Chondrocyte (in vitro differentiated cells): ENCODE results near the gene ZSCAN29. TPM values are rescaled to one million over a fixed set of nuclear protein-coding genes. Genes with fewer than 3 reads are reported as not detected.

ENCODE experiments used
- DNase-seq: peaks from one replicate; pipeline ENCODE4 v3.0.0; 2021; ENCODE audit warnings: mixed read lengths, low spot score
- H3K27ac Mint-ChIP-seq: one replicate; pipeline ENCODE4 v1.8.0; 2021; ENCODE audit warnings: mild to moderate bottlenecking, moderate library complexity, mixed read lengths; ENCODE audit not compliant: unreplicated experiment
- H3K27me3 Mint-ChIP-seq: 2 replicates; pipeline ENCODE4 v1.8.0; 2021; ENCODE audit warnings: low read depth, mixed read lengths
- H3K36me3 Mint-ChIP-seq: 2 replicates; pipeline ENCODE4 v1.8.0; 2021; ENCODE audit warnings: low read depth, mixed read lengths
- H3K4me1 Mint-ChIP-seq: 2 replicates; pipeline ENCODE4 v1.8.0; 2021; ENCODE audit warnings: low read depth, mild to moderate bottlenecking, mixed read lengths
- H3K4me3 Mint-ChIP-seq: one replicate; pipeline ENCODE4 v1.8.0; 2021; ENCODE audit warnings: mild to moderate bottlenecking, moderate library complexity, mixed read lengths; ENCODE audit not compliant: unreplicated experiment
- H3K9me3 Mint-ChIP-seq: 2 replicates; pipeline ENCODE4 v1.8.0; 2021; ENCODE audit warnings: low read depth, mixed read lengths
- total RNA-seq: library from RNA; stranded (reverse); gene quantifications from 3 replicates; pipeline ENCODE4 v1.2.1, GENCODE V29; 2021
- TF ChIP-seq, protein P1 (sequence below): fragments of 200-600 bp; sonication (generic); IDR thresholded peaks from 2 replicates; pipeline ENCODE4 v1.5.0; 2021; ENCODE audit warnings: antibody characterized with exemption, mild to moderate bottlenecking, moderate library complexity

The ZSCAN29 gene
- total RNA-seq, 1 donor from 2014 or later = 22.3 TPM

GRCh38 chr15:43329217-43329959, 41.5 kb downstream of the ZSCAN29 start:
- peak overlapping the region; percentile 90 for H3K4me3 Mint-ChIP-seq
- peak overlapping the region; percentile 97 for H3K27ac Mint-ChIP-seq
- H3K36me3 Mint-ChIP-seq = peaks cover 6% of the 10 kb centered on the region
- no peak for DNase-seq
- H3K4me1 Mint-ChIP-seq = peaks cover 21% of the 10 kb centered on the region
- TF ChIP-seq, protein P1, sequence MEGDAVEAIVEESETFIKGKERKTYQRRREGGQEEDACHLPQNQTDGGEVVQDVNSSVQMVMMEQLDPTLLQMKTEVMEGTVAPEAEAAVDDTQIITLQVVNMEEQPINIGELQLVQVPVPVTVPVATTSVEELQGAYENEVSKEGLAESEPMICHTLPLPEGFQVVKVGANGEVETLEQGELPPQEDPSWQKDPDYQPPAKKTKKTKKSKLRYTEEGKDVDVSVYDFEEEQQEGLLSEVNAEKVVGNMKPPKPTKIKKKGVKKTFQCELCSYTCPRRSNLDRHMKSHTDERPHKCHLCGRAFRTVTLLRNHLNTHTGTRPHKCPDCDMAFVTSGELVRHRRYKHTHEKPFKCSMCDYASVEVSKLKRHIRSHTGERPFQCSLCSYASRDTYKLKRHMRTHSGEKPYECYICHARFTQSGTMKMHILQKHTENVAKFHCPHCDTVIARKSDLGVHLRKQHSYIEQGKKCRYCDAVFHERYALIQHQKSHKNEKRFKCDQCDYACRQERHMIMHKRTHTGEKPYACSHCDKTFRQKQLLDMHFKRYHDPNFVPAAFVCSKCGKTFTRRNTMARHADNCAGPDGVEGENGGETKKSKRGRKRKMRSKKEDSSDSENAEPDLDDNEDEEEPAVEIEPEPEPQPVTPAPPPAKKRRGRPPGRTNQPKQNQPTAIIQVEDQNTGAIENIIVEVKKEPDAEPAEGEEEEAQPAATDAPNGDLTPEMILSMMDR = no peak
- no peaks in the 10 kb centered on the region for H3K9me3 Mint-ChIP-seq
- H3K27me3 Mint-ChIP-seq = no peaks in the 10 kb centered on the region

DNA sequence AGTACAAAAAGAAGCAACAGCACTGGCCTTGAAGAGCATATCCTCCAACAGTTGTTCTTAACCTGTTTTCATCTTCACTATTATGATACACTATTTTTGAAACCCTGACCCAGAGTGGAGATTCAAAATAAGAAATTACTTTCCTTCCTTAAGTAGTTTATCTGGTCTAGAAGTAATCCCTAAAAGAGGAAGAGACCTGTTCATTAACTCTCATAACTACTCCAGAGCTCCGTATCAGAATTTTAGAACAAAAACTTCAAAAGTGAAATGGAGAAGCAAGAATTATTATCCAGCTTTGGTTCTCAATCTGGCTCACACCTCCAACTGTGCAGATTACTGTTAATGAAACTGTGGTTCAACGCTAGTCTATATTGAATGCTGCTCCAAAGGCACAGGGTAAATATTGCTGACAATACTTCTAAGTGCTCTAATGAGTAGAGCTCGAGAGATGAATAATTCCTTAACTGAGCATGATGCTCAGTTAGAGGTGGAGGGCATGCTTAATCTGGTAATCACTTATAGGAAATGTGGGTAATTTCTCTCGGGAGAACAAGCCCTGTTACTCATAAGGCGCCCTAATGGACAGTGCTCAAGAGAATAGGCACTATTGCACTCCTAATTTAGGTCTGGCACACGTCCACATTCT, 45.7 kb downstream of the ZSCAN29 start:
- no peak overlapping the region for H3K4me3 Mint-ChIP-seq
- TF ChIP-seq, protein P1 = no peak
- H3K27ac Mint-ChIP-seq = no peak overlapping the region
- H3K4me1 Mint-ChIP-seq = peaks cover 10% of the 10 kb centered on the region
- H3K36me3 Mint-ChIP-seq = peaks cover 1% of the 10 kb centered on the region
- H3K27me3 Mint-ChIP-seq = peaks cover 11% of the 10 kb centered on the region
- H3K9me3 Mint-ChIP-seq = no peaks in the 10 kb centered on the region
- DNase-seq = no peak

GRCh38 chr15:43318990-43319771, 51.7 kb downstream of the ZSCAN29 start:
- Mint-ChIP-seq H3K4me1 (no peaks in the 10 kb centered on the region), H3K27ac (no peak overlapping the region), H3K9me3 (no peaks in the 10 kb centered on the region), H3K36me3 (no peaks in the 10 kb centered on the region), H3K27me3 (peaks cover 16% of the 10 kb centered on the region), H3K4me3 (no peak overlapping the region)
- TF ChIP-seq, protein P1 = no peak
- DNase-seq = no peak

GRCh38 chr15:43317566-43318184, 53.2 kb downstream of the ZSCAN29 start:
- peaks cover under 1% of the 10 kb centered on the region for H3K36me3 Mint-ChIP-seq
- no peak overlapping the region for H3K4me3 Mint-ChIP-seq
- DNase-seq = no peak
- peaks cover 25% of the 10 kb centered on the region for H3K27me3 Mint-ChIP-seq
- H3K9me3 Mint-ChIP-seq = no peaks in the 10 kb centered on the region
- TF ChIP-seq, protein P1 = no peak
- H3K27ac Mint-ChIP-seq = no peak overlapping the region
- no peaks in the 10 kb centered on the region for H3K4me1 Mint-ChIP-seq

DNA sequence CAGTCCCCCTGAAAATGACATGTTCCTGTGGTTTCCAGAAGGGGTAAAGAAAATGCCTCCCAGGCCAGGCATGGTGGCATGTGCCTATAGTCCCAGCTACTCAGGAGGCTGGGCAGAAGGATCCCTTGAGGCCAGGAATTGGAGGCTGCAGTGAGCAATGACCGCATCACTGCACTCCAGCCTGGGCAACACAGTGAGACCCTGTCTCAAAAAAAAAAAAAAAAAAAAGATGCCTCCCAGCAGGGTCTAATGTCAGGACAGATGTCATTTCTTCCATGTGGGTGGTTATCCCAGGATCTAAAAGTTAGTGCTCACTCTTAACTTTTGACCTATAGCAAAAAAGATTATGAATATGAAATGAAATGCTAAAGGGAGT, 53.9 kb downstream of the ZSCAN29 start:
- TF ChIP-seq, protein P1 = no peak
- H3K4me1 Mint-ChIP-seq = no peaks in the 10 kb centered on the region
- no peak for DNase-seq
- H3K4me3 Mint-ChIP-seq = no peak overlapping the region
- no peaks in the 10 kb centered on the region for H3K9me3 Mint-ChIP-seq
- peaks cover 28% of the 10 kb centered on the region for H3K27me3 Mint-ChIP-seq
- H3K36me3 Mint-ChIP-seq = peaks cover 2% of the 10 kb centered on the region
- no peak overlapping the region for H3K27ac Mint-ChIP-seq
